Measurements from ENCODE around the gene SFR1. TPM values are rescaled to one million over a fixed set of nuclear protein-coding genes. Genes with fewer than 3 reads are reported as not detected.

The SFR1 gene
- total RNA-seq, 1 experiment from 2014 or later: 8.4 TPM

DNA sequence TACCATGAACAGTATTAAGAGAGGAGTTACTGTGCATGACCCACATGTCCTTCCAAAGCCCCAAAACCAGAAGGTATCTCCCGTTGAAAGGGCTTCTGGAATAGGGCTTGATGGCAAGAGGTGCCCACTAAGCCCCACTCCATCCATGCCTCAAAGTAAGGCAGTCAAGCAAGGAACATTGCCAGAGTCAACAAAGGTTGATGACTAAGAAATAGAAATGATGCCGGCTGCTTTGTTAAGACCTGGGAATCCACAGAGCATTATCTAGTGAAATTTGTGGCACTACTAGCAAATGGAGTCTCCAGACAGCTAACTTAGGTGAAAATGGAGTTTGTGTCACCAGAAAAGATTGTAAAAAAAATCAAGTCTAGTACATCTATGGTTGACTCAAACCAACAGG lies 6.2 kb downstream of the SFR1 start:
- ChIA-PET CTCF (no interaction called here), POLR2A (no interaction called here)
- ATAC-seq (no peak), DNase-seq (ENCODE audit: low read depth, low spot score) (no peak)
- in situ Hi-C loops (cut with HindIII; ENCODE audit: low pct_unique_long_range_greater_than_20kb, low sequenced_read_pairs): no loop called here
- Histone ChIP-seq H3K27me3 (ENCODE audit: control insufficient read depth, insufficient read depth, low read length) (no peaks in the 10 kb centered on the region; the same call in 1 of the 2 replicates), H3K9me3 (ENCODE audit: control insufficient read depth, insufficient read depth, low read depth, low read length) (no peaks in the 10 kb centered on the region), H3K4me3 (ENCODE audit: low read depth in 2 of 2, low read length in 2 of 2) (no peak overlapping the region), H3K36me3 (ENCODE audit: control insufficient read depth, insufficient read depth, low read length) (no peaks in the 10 kb centered on the region), H3K27ac (ENCODE audit: low read length) (no peak overlapping the region), H3K4me1 (ENCODE audit: control insufficient read depth, insufficient read depth, low read length) (peaks cover 1% of the 10 kb centered on the region; the same call in 1 of the 2 replicates)
- TF ChIP-seq, protein P1, sequence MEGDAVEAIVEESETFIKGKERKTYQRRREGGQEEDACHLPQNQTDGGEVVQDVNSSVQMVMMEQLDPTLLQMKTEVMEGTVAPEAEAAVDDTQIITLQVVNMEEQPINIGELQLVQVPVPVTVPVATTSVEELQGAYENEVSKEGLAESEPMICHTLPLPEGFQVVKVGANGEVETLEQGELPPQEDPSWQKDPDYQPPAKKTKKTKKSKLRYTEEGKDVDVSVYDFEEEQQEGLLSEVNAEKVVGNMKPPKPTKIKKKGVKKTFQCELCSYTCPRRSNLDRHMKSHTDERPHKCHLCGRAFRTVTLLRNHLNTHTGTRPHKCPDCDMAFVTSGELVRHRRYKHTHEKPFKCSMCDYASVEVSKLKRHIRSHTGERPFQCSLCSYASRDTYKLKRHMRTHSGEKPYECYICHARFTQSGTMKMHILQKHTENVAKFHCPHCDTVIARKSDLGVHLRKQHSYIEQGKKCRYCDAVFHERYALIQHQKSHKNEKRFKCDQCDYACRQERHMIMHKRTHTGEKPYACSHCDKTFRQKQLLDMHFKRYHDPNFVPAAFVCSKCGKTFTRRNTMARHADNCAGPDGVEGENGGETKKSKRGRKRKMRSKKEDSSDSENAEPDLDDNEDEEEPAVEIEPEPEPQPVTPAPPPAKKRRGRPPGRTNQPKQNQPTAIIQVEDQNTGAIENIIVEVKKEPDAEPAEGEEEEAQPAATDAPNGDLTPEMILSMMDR (IDR thresholded peaks at IDR 0.05): no peak
- intact Hi-C loops (cut with micrococcal nuclease; ENCODE audit: unreplicated experiment): no loop called here
- BruUV-seq (replicated peaks): no TSS peak

DNA sequence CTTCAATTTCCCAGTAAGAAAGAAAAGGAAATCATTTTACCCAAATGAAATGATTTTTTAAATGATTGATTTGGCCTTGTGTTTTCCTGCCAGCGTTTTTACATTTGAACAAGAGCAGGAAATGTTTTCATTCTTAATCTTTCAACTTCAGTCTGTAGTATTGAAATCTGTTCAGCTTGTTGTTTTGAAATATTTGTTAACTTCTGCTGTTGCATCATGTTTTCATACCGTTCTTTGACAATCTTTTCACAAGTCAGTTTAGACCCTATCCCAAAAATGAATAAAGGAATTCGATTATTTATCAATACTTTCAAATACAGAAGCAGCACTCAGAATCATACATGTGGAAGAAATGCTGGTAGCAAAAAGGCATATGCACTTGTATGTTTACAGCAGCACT lies 8.1 kb downstream of the SFR1 start:
- ATAC-seq (no peak), DNase-seq (ENCODE audit: low read depth, low spot score) (no peak)
- no peak overlapping the region for H3K4me3 ChIP-seq (ENCODE audit: low read depth in 2 of 2, low read length in 2 of 2)
- no peak overlapping the region for H3K27ac ChIP-seq (ENCODE audit: low read length)
- ChIA-PET CTCF (no interaction called here), POLR2A (interaction anchor here (0.6 kb wide), 1 partner anchor 9 kb away, joined by 3 read pairs; no protein-coding TSS in a partner anchor)
- no TSS peak for BruUV-seq (replicated peaks)
- intact Hi-C loops (cut with micrococcal nuclease; ENCODE audit: unreplicated experiment): no loop called here
- in situ Hi-C loops (cut with HindIII; ENCODE audit: low pct_unique_long_range_greater_than_20kb, low sequenced_read_pairs): no loop called here
- no peaks in the 10 kb centered on the region for H3K36me3 ChIP-seq (ENCODE audit: control insufficient read depth, insufficient read depth, low read length)
- no peaks in the 10 kb centered on the region for H3K4me1 ChIP-seq (ENCODE audit: control insufficient read depth, insufficient read depth, low read length)
- peaks cover 3% of the 10 kb centered on the region; the same call in 1 of the 2 replicates for H3K27me3 ChIP-seq (ENCODE audit: control insufficient read depth, insufficient read depth, low read length)
- H3K9me3 ChIP-seq (ENCODE audit: control insufficient read depth, insufficient read depth, low read depth, low read length): no peaks in the 10 kb centered on the region
- TF ChIP-seq, protein P1 (IDR thresholded peaks at IDR 0.05): no peak
- no peak for TF ChIP-seq POLR2AphosphoS5 (IDR thresholded peaks at IDR 0.05; ENCODE audit: low read depth, low read length)
- TF ChIP-seq SIN3A (IDR thresholded peaks at IDR 0.05; ENCODE audit: borderline replicate concordance, insufficient read depth, low read depth, low read length): no peak

DNA sequence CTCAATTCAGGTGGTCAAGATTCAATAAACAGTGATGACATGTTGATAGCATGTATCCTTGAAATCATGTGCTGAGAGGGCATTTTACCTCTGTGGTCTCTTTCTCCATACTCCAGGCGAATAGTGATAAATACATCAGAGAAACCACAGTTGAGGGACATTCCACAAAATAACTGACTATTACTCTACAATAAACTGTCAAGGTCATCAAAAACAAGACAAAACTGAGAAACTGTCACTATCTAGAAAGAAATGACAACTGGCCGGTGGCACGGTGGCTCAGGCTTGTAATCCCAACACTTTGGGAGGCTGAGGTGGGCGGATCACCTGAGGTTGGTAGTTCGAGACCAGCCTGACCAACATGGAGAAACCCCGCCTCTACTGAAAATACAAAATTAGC lies 16.2 kb downstream of the SFR1 start:
- Histone ChIP-seq H3K27me3 (ENCODE audit: control insufficient read depth, insufficient read depth, low read length) (peaks cover 3% of the 10 kb centered on the region; the same call in 1 of the 2 replicates), H3K27ac (ENCODE audit: low read length) (no peak overlapping the region), H3K4me3 (ENCODE audit: low read depth in 2 of 2, low read length in 2 of 2) (no peak overlapping the region), H3K36me3 (ENCODE audit: control insufficient read depth, insufficient read depth, low read length) (no peaks in the 10 kb centered on the region), H3K4me1 (ENCODE audit: control insufficient read depth, insufficient read depth, low read length) (no peaks in the 10 kb centered on the region), H3K9me3 (ENCODE audit: control insufficient read depth, insufficient read depth, low read depth, low read length) (no peaks in the 10 kb centered on the region)
- no TSS peak for BruUV-seq (replicated peaks)
- no peak for DNase-seq (ENCODE audit: low read depth, low spot score)
- ATAC-seq: no peak
- ChIA-PET CTCF (no interaction called here), POLR2A (no interaction called here)
- intact Hi-C loops (cut with micrococcal nuclease; ENCODE audit: unreplicated experiment): no loop called here
- in situ Hi-C loops (cut with HindIII; ENCODE audit: low pct_unique_long_range_greater_than_20kb, low sequenced_read_pairs): no loop called here
- TF ChIP-seq, protein P2, sequence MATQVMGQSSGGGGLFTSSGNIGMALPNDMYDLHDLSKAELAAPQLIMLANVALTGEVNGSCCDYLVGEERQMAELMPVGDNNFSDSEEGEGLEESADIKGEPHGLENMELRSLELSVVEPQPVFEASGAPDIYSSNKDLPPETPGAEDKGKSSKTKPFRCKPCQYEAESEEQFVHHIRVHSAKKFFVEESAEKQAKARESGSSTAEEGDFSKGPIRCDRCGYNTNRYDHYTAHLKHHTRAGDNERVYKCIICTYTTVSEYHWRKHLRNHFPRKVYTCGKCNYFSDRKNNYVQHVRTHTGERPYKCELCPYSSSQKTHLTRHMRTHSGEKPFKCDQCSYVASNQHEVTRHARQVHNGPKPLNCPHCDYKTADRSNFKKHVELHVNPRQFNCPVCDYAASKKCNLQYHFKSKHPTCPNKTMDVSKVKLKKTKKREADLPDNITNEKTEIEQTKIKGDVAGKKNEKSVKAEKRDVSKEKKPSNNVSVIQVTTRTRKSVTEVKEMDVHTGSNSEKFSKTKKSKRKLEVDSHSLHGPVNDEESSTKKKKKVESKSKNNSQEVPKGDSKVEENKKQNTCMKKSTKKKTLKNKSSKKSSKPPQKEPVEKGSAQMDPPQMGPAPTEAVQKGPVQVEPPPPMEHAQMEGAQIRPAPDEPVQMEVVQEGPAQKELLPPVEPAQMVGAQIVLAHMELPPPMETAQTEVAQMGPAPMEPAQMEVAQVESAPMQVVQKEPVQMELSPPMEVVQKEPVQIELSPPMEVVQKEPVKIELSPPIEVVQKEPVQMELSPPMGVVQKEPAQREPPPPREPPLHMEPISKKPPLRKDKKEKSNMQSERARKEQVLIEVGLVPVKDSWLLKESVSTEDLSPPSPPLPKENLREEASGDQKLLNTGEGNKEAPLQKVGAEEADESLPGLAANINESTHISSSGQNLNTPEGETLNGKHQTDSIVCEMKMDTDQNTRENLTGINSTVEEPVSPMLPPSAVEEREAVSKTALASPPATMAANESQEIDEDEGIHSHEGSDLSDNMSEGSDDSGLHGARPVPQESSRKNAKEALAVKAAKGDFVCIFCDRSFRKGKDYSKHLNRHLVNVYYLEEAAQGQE (IDR thresholded peaks at IDR 0.05; ENCODE audit: insufficient read depth in 1 of 2, low read depth in 2 of 2, low read length in 1 of 2): no peak
- no peak for TF ChIP-seq SIN3A (IDR thresholded peaks at IDR 0.05; ENCODE audit: borderline replicate concordance, insufficient read depth, low read depth, low read length)
- TF ChIP-seq POLR2AphosphoS5 (IDR thresholded peaks at IDR 0.05; ENCODE audit: low read depth, low read length): no peak
- TF ChIP-seq, protein P1 (IDR thresholded peaks at IDR 0.05): no peak
- no peak for TF ChIP-seq TCF7L2 (IDR thresholded peaks at IDR 0.05; ENCODE audit: low read depth, low read length)

Measured in Panc1 (cell line).